ENCODE results near the gene ESRRG.

- TF ChIP-seq POLR2A (IDR thresholded peaks at IDR 0.05) (no peak), CTCF (IDR thresholded peaks at IDR 0.05) (no peak)
Observed at GRCh38 chr1:216621536-216621935, 101.7 kb downstream of the ESRRG start.

Measured in thyroid gland (tissue), 4 donors.